ENCODE data around the gene ARHGAP24.

Gene ARHGAP24

GRCh38 chr4:85474818-85475630 is at the start of gene ARHGAP24:
Gene ARHGAP24 (plus strand): TSS chr4:85475150.
- DNase-seq (ENCODE audit: low spot score) = peak; percentile 58

- DNase-seq (ENCODE audit: low spot score) = no peak
Measured at GRCh38 chr4:85426366-85426765, 48.6 kb upstream of the ARHGAP24 start.

- DNase-seq (ENCODE audit: low spot score) = no peak
Measured at GRCh38 chr4:85427123-85427522, 47.8 kb upstream of the ARHGAP24 start.

GRCh38 chr4:85430226-85430625 is 44.7 kb upstream of the ARHGAP24 start:
- DNase-seq (ENCODE audit: low spot score) = no peak

DNA sequence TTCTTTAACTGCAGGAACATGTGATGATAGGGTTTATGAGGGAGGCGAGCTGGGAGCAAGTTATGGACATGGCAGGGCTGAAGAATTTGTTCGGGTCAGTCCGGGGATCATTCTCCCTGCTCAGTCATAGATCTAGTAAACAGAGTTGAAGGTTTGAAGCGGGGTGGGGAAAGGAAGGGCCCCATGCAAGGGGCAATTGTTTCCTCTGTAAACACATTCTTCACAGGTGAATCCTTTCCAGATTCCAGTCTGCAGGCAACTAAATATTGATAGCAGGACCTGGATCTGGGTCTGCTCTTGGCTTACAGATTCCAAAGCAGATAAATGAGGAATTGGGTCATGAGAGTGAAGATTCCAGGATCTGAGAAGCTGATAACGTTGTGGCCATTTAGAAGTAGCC is 44.3 kb upstream of the ARHGAP24 start:
- DNase-seq (ENCODE audit: low spot score) = no peak

- DNase-seq (ENCODE audit: low spot score) = no peak
Measured at GRCh38 chr4:85431156-85431555, 43.8 kb upstream of the ARHGAP24 start.

DNA sequence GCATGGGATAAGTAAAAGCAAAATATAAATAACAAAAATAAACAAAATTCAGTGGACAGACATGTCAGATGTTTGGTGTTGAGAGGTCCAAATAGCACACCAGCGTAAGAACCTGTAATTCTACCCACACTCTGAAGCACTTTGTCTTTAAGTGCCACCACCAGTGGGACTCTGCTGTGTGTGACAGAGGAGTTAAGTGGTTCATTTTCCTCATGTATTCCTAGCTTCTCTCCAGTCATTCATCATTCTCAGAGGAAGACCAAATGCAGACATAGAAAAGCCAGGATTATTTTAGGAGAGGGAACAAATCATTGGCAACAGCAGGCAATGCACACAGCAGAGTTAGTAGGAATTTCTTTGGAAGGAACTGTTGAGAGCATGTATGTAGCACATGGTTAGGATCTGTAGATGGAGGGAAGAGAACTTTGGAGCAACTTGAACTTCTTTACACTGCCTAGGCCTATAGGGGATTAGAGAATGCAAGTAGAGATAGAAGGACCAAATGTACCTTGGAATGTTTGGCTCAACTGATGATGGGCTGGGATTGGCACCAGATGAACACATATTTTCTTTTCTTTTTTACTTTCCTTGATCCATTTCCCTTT is 43.0 kb upstream of the ARHGAP24 start:
- no peak for DNase-seq (ENCODE audit: low spot score)

GRCh38 chr4:85445050-85445639 is 29.8 kb upstream of the ARHGAP24 start:
- DNase-seq (ENCODE audit: low spot score) = no peak

DNA sequence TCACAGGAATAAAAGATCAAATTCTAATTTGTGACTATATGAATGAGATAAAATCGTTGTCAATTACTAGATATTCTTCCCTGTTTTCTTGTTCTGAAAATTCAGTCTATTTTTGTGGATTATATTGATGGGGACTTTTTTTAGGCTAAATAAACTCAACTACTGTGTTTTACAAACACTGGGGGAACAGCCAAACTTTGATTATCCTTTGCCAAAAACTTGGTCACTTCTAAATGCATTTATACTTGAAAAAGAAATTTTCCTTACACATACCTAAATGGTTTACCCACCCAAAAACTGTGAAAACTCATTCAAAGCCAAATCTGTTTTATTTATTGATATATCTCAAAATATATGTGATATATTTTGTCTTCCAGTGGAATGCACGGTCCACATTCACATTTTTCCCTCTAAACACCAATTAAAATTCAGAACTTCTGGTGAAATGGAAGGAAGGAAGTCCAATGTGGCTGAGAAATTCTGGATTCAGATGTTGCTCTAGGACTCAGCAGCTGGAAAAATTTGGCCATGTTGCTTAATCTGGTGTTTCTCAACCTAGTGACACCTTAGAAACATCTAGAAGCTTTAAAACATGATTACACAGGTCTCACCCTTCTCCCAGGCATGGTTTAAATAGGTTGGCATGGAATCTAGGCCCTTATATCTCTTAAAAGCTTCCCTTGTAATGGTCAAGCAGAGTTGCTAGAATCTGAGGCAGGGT is 28.6 kb upstream of the ARHGAP24 start:
- no peak for DNase-seq (ENCODE audit: low spot score)

GRCh38 chr4:85448906-85449890 is 25.8 kb upstream of the ARHGAP24 start:
- no peak for DNase-seq (ENCODE audit: low spot score)

DNA sequence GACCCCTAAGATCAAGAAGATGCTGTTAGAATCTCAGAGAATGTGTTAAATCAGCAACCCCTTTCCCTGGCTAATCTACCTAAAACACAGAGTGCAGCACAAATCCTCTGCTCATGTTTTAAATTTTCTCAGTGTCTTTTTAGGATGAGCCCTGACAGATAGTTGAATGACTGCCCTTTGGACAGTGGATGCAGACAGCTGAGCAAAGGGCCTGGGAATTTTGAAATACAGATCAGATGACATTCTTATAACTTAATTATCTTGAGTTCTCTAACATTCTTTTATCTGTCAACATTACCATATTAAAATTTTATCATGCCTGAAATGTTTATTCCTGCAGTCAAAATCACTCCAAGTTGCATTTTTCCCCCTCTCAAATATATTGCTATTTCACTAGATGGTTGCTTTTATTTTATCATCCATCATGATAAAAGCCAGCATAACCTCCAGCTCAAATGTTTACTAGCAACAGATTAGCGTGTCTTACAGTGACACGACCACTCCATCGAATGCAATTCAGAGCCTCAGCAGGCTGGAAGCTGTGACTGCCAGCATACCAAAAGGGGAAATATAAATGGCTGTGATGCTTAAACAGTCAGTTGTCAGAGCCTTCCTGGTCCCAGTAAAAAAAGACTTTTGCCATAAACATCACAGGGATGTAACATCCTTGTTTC is 22.8 kb upstream of the ARHGAP24 start:
- DNase-seq (ENCODE audit: low spot score) = no peak

GRCh38 chr4:85455942-85456341 is 19.0 kb upstream of the ARHGAP24 start:
- no peak for DNase-seq (ENCODE audit: low spot score)

GRCh38 chr4:85457752-85458467 is 17.0 kb upstream of the ARHGAP24 start:
- DNase-seq (ENCODE audit: low spot score) = no peak

GRCh38 chr4:85459736-85460135 is 15.2 kb upstream of the ARHGAP24 start:
- DNase-seq (ENCODE audit: low spot score) = no peak

DNA sequence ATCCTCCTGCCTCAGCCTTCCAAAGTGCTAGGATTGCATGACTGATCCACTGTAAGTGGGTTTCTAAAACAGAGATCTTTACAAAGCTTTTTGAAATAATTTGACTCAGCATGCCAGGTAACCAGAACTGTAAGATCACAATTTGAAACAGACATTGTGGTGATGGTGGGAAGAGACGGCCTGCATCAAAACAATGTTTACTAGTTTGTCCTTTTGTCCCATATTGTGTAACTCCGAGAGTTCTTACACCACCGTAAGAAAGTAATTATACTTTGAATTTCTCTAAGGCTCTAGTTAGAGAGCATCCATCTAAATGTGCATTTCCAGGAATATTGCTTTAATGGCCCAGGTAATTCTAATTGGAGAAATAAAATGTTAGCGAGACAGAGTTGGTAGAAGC is 594 bp upstream of the ARHGAP24 start:
- DNase-seq (ENCODE audit: low spot score) = no peak

DNA sequence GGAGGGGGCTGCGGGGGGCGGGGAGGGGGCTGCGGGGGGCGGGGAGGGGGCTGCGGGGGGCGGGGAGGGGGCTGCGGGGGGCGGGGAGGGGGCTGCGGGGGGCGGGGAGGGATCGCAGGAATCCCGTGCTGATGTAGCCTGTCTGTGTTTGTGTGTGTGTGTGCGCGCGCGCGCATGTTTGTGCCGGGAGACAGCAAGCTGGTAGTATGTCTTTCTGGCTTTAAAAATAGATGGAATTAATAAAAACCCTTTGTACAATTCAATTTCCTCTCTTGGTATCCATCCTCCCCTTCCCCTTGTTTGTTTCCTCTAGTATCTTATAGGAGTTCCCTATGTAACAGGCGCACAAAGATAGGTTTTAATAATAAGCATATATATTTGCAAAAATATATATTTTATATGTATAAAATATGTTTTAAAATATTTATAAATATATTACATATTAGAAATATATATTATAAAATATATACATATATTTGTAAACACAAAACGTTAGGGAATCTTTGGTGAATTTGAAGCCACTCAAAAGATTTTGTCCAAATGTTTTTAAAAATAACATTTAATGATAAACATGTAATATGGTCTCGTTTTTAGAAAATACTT is 782 bp downstream of the ARHGAP24 start:
- no peak for DNase-seq (ENCODE audit: low spot score)

GRCh38 chr4:85476381-85476780 is 1.4 kb downstream of the ARHGAP24 start:
- DNase-seq (ENCODE audit: low spot score) = no peak

GRCh38 chr4:85477534-85477933 is 2.6 kb downstream of the ARHGAP24 start:
- no peak for DNase-seq (ENCODE audit: low spot score)

DNA sequence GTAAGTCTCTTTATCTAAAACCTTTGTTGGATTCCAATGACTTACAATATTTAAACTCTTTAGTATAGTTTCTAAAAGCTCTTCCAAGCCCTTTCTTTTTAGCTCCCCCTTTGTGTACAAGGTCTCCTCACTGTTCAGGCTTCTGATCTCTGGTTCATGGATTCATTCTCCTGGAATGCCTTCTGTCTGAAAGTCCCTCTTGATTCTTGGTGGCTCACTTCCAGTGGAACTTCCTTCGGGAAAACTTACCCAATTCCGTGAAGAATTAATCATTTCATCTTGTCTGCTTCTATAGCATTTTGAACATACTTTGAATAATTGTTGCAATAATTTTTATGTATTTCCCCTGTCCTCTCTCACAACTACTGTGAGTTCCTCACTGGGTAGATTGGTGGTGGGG is 3.6 kb downstream of the ARHGAP24 start:
- DNase-seq (ENCODE audit: low spot score) = peak; percentile 36
